Breast epithelium (tissue), 3 donors: ENCODE data around the gene ROR1. TPM values are rescaled to one million over a fixed set of nuclear protein-coding genes. Genes with fewer than 3 reads are reported as not detected.

Experiments used
- total RNA-seq, 3 donors: library from RNA; depleted of rRNA; stranded (reverse); fragments of >200 nt; gene quantifications; one replicate each; pipeline ENCODE4 v1.1.0, GENCODE V29; 2016

Gene ROR1
- total RNA-seq, 3 donors from 2014 or later: 5.9 to 11.6 (median 7.7) TPM

Other genes with a start within 250 kb of the ROR1 start
- gene PGM1, start 180.6 kb upstream of the ROR1 start, total RNA-seq: 100 to 1,000 TPM in 1 of 3 donors, 10 to 100 TPM in 2; 59.0 to 130 (median 80.1) TPM